HG03139 (cell line): ENCODE results near the gene TRABD2A.
"Not testable (repeated sequence)": the region's sequence is repeated elsewhere in the genome, so short reads cannot be mapped to it uniquely, and the experiment has no call there.

Experiments
- ATAC-seq: cut with Tn5 transposase; IDR thresholded peaks from one replicate; pipeline ENCODE4 v1.9.1; 2021; ENCODE audit not compliant: unreplicated experiment

TRABD2A gene

GRCh38 chr2:84880645-84881521, at the start of gene TRABD2A:
Gene TRABD2A (minus strand): TSS chr2:84881084. CDS start chr2:84881039, 45 bp downstream.
- no peak for ATAC-seq

GRCh38 chr2:84927275-84927627, 46.4 kb upstream of the TRABD2A start:
- ATAC-seq: no peak

DNA sequence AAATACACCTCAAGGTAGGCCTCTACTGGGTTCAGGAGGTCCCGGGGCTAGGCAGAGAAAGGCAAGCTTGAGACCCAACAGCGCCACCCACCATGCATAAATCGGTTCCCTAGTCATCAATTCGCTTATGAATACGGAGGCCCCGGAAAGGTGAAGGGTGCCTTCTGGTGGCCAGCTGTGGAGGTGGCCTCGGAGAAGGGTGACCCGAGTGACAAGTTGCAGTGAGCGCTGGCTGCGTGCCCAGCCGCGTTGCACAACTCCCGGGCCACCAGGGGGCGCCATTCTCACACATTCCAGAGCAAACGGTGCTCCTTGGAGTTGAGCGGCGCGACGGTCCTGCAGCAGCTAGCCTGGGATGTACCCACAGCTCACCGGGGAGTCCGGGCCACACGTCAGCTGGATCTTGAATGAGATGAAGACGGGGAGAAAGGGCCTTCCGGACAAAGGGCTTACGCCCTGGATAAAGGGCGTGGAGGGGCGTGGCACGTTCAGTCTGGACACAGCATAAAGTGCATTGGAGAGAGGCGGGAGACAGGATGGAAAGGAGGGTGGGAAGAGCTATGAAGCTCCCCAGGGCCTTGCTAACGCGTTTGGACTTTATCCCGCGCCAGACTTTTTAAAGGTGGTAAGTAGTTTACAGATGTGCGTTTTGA, 45.0 kb upstream of the TRABD2A start:
- ATAC-seq: peak; percentile 85

DNA sequence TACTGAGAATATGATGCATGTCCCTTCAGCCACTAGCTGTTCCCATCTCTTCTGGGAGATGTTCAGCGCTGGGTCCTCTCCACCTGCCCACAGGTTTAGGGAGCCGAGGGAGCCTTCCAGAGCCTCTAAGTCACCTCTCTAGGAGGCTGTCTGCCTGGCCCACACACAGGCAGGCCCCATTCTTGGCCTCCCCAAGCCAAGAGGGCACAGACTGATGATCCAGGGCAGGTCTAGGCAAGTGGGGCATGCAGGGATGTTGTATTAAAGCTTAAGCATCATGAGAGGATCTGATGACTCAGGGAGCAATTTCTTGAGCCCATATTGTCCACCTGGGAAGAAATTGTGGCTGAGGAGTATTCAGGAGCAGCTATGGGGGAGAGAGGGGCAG, 44.4 kb upstream of the TRABD2A start:
- no peak for ATAC-seq

DNA sequence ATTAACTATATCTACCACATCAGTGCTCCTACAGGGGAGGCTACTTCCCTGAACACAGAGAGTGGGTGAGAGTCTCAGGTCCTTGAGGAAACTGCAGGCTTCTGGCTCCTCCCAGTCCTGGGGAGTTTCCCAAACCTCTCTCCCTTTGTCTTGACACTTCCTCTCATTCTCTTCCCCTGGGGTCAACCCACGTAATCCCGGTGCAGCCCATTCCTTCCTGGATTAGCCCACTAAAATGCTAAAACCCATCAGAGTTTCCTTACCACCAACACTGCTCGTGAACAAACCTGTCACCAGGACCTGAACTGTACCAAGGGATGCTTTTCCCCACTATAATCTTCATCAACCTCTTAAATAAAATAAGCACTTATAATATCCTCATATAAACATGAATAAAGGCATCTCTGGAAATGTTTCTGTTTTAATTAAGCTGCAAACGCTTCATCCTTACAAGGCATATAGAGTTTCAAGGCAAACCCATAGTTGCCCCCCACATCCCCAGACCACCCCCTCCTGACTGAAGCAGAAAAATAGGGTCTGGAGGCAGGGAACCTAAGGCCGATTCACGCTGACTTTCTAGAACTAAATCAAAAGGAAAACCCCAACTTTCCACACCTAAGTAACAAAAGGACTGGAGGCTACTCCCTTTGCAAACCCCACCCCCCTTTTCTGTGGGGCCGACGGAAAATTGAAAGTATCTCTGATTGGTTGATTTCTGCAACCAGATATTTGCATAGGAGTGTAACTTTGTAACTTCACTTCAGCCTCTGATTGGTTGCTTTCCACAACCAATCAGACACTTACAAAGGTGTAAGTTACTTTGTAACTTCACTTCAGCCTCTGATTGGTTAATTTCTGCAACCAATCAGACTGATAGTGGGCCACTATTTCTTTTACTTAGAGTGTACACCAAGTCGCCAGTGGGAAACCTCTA, 43.6 kb upstream of the TRABD2A start:
- no peak for ATAC-seq

DNA sequence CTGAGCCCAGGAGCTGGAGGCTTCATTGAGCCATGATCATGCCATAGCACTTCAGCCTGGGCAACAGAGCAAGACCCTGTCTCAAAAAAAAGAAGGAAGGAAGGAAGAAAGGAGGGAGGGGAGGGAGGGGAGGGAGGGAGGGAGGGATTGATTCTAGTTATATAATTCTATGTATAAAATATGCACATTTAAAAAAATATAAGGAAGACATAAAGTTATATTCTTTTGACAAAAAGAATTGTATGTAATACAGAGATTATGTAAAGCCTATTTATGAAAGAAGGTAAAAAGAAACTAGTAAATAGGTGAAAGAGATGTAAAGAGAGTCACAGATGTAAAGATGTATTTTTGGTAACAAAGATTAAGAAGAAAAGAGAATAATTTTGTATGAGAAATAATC, 42.1 kb upstream of the TRABD2A start:
- no peak for ATAC-seq

DNA sequence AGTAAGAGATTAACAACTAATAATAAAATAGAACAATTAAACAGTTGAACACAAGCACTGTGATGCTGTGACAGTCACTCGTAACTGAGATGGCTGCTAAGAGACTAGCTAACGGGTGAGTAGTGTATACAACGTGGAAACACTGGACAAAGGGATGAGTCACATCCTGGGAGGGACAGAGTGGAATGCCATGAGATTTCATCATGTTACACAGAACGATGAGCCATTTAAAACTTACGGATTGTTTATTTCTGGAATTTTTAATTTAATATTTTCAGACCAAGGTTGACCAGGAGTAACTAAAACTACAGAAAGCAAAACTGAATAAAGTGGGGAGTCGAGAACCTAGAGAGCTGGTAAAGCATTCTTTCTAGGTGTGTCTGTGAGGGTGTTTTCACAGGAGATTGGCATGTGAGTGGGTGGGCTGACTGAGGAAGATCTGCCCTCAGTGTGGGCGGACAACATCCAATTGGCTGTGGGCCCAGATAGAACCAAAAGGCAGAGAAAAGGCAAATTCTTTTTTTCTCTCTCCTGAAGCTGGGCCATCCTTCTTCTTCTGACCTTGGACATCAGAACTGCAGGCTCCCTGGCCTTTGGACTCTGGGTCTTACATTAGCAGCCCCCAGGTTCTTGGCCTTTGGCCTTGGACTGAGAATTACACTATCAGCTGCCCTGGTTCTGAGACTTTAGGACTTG, 39.1 kb upstream of the TRABD2A start:
- peak; percentile 40 for ATAC-seq

- no peak for ATAC-seq
Measured at GRCh38 chr2:84918430-84918829, 37.5 kb upstream of the TRABD2A start.

GRCh38 chr2:84917821-84918220, 36.9 kb upstream of the TRABD2A start:
- ATAC-seq: not testable (repeated sequence)

DNA sequence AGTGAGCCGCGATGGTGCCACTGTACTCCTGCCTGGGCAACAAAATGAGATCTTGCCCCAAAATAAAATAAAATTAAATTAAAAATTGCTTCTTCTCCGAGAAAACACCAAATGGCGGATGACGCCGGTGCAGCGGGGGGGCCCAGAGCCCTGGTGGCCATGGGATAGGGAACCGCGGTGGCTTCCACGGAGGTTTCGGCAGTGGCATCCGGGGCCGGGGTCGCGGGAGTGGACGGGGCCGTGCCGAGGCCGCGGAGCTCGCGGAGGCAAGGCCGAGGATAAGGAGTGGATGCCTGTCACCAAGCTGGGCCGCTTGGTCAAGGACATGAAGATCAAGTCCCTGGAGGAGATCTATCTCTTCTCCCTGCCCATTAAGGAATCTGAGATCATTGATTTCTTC, 34.8 kb upstream of the TRABD2A start:
- ATAC-seq: not testable (repeated sequence)

DNA sequence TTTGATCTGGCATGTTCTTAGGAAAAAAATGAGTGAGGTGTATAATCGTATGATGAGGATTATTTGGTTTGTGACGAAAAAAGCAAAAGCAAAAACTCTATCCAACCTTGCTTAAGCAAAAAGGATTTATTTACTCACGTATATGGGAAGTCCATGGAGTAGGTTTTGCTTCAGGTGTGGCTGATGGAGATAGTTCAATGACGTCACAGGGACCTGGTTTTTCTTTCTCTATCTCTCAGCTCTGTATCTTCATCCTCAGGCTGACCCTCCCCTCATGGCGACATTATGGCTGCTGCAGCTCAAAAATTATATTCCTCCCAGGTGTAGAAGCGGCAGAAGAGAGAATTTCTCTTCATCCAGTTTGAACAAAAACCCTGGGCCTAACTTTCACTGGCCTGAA, 33.5 kb upstream of the TRABD2A start:
- no peak for ATAC-seq

- no peak for ATAC-seq
Measured at GRCh38 chr2:84912984-84913383, 32.1 kb upstream of the TRABD2A start.

- ATAC-seq: no peak
Measured at GRCh38 chr2:84911135-84911678, 30.3 kb upstream of the TRABD2A start.

- ATAC-seq: no peak
Measured at GRCh38 chr2:84908948-84909713, 28.2 kb upstream of the TRABD2A start.

- ATAC-seq: peak; percentile 45
Measured at GRCh38 chr2:84906900-84907714, 26.2 kb upstream of the TRABD2A start.

GRCh38 chr2:84906108-84906899, 25.4 kb upstream of the TRABD2A start:
- ATAC-seq: peak; percentile 21

DNA sequence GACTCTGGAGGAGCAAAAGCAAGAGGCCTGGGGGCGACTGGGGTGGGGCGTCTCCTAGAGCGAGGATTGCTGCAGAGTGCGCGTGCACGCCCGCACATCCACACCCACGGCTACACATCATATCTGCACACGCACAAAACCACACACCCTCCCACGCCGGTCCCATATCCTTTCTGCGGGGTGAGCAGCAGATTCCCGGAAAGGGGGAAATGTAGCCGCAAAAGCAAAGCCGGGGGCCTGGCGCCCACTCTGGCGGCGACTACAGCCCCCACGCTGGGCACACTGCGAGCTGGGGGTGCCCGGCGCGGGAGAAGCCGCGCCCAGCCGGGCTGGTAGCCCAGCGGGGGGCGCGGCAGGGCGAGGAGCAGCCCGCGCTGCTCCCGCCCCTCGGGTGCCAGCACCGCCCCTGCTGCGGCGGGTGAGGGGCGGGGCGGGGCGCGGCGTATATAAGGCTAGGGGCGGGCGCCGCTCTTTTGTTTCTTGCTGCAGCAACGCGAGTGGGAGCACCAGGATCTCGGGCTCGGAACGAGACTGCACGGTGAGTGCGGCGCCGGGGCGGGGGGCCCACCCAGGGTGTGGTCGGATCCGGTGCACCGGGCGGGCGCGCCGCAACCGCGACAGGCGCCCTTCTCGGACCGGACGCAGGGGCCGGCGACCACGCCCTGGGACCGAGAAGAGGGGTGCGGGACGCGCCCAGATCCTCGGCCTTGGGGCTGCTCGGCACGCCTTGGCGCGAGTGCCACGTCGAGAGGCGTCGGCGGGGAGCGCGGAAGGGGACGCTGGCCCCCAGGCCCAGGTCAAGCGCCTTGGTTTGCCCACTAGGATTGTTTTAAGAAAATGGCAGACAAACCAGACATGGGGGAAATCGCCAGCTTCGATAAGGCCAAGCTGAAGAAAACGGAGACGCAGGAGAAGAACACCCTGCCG, 24.6 kb upstream of the TRABD2A start, which contains the start of gene TMSB10:
Gene TMSB10, plus strand, starts transcription at position 476 of the 927 bp plus-strand sequence.
- peak; percentile 54 for ATAC-seq
